Common myeloid progenitor, CD34-positive (primary cell): Measurements from ENCODE around the gene BCCIP.

Source experiments
- CTCF ChIA-PET: fragments of 350-600 bp; sonication (Branson Sonifier 250); formaldehyde crosslinking; loops from one replicate; lab custom pipeline; 2021; ENCODE audit warnings: antibody characterized with exemption; lab: Charles Lee
- POLR2A ChIA-PET: fragments of 350-600 bp; sonication (Branson Sonifier 250); formaldehyde crosslinking; loops from one replicate; lab custom pipeline; 2021; ENCODE audit warnings: antibody characterized with exemption; lab: Charles Lee
- DNase-seq, 3 donors: peaks; one replicate each; pipeline versions ENCODE4 v3.0.0 to v3.0.0-alpha.2; 2013
- H3K27ac ChIP-seq, 2 experiments: 1 replicate in 1 of 2; 2 replicates in 1 of 2; pipeline ENCODE4 v1.7.0; 2013; ENCODE audit warnings: inconsistent platforms in 2 of 2, low read length in 2 of 2, mild to moderate bottlenecking in 2 of 2, low read depth in 1 of 2, moderate library complexity in 1 of 2; ENCODE audit not compliant: severe bottlenecking in 2 of 2, insufficient read depth in 1 of 2, poor library complexity in 1 of 2
- H3K27me3 ChIP-seq, 5 experiments: replicated peaks in 2 of 5; 1 replicate in 3 of 5; 2 replicates in 2 of 5; pipeline versions ENCODE4 v1.6.1 to v1.7.0; 2013; ENCODE audit warnings: low read length in 4 of 5, mild to moderate bottlenecking in 2 of 5, moderate library complexity in 2 of 5, inconsistent platforms in 1 of 5; ENCODE audit not compliant: insufficient read depth in 5 of 5, control insufficient read depth in 4 of 5
- H3K36me3 ChIP-seq, 4 experiments: 1 replicate in 2 of 4; 2 replicates in 2 of 4; pipeline versions ENCODE4 v1.6.1 to v1.7.0; 2013; ENCODE audit warnings: low read length in 3 of 4, control low read depth in 1 of 4, mild to moderate bottlenecking in 1 of 4; ENCODE audit not compliant: control insufficient read depth in 4 of 4, insufficient read depth in 4 of 4
- H3K4me1 ChIP-seq, 4 experiments: 1 replicate in 3 of 4; 2 replicates in 1 of 4; pipeline versions ENCODE4 v1.6.1 to v1.7.1; 2013; ENCODE audit warnings: low read length in 3 of 4, mild to moderate bottlenecking in 3 of 4, control low read depth in 1 of 4, inconsistent platforms in 1 of 4, moderate library complexity in 1 of 4; ENCODE audit not compliant: control insufficient read depth in 4 of 4, insufficient read depth in 4 of 4; ENCODE audit errors: control extremely low read depth in 1 of 4
- H3K4me3 ChIP-seq, 7 experiments: 1 replicate in 4 of 7; 2 replicates in 3 of 7; pipeline versions ENCODE4 v1.5.1 to v1.7.0; 2013; ENCODE audit warnings: mild to moderate bottlenecking in 7 of 7, low read length in 6 of 7, moderate library complexity in 6 of 7, inconsistent platforms in 2 of 7, low read depth in 2 of 7, control low read depth in 1 of 7; ENCODE audit not compliant: insufficient read depth in 4 of 7, control insufficient read depth in 1 of 7; ENCODE audit errors: extremely low read depth in 1 of 7
- H3K9me3 ChIP-seq, 5 experiments: 1 replicate in 4 of 5; 2 replicates in 1 of 5; pipeline versions ENCODE4 v1.6.1 to v1.7.1; 2013; ENCODE audit warnings: low read length in 4 of 5, mild to moderate bottlenecking in 2 of 5, inconsistent platforms in 1 of 5, low read depth in 1 of 5, moderate library complexity in 1 of 5; ENCODE audit not compliant: control insufficient read depth in 4 of 5, insufficient read depth in 2 of 5; ENCODE audit errors: control extremely low read depth in 1 of 5
- WGBS: methylation state at CpG from one replicate; pipeline ENCODE4 v1.1.5; 2013; ENCODE audit not compliant: insufficient coverage; 5-methylcytosine and 5-hydroxymethylcytosine counted together

The BCCIP gene

DNA sequence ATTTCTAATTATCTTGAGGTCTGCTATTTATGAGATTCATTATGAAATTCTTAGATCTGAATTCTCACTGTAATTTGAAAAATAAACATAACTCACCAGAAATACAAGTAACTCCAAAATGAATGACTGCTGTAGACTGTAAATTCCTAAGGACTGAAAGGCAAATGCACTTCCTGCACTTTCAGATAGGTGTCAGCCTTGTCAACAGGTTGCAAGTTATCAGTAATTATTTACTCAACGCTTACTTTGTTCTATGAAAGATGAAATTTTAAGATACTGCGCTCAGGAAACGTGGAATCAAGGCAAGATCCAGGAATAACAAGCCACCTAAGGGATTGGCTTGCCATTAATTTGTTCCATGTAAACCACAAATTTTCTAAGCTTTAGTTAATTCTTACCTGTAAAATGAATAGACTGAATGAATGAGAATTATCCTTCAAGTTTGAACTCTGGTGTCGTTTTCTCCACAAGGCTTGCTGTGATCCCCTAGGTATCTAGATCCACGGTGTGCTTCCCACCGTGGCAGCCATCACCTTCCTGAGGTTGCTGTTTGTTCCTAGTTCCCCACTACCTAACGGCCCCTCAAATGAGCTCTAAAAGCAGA, 45.1 kb downstream of the BCCIP start:
- DNase-seq = peak; percentile 55 to 75 (median 69)
- WGBS = 75% methylated on average over 5 of the region's 7 CpGs
- H3K36me3 ChIP-seq = peaks cover 7 to 24% (median 18%) of the 10 kb centered on the region in 4 experiments
- no peaks in the 10 kb centered on the region for H3K27me3 ChIP-seq
- ChIA-PET POLR2A (no interaction called here), CTCF (interaction anchor here (0.8 to 2.7 kb wide), 9 partner anchors 10 to 112 kb away, joined by 3 to 12 read pairs (median 3); no protein-coding TSS in a partner anchor)
- H3K9me3 ChIP-seq = no peaks in the 10 kb centered on the region
- no peak overlapping the region for H3K27ac ChIP-seq
- H3K4me1 ChIP-seq = no peaks in the 10 kb centered on the region
- no peak overlapping the region for H3K4me3 ChIP-seq

DNA sequence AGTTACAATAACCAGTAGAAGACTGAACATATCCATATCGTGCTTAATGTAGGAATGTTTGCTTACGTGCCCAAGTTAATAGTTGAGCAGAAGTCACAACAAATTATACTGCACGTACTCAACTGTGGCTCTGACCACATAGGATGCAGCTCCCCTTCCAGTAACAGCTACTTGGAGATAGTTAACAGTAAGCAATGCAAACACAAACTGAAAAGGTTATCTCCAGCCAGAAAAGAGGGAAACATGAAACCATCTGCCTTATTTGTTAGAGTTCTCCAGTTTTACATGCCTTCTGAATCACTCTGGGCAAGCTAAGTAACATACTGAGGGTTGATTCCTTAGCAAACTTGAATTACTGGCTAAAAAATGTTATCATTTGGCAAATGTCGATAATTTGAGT, 48.0 kb downstream of the BCCIP start:
- ChIA-PET POLR2A (no interaction called here), CTCF (interaction anchor here (0.9 to 1.5 kb wide), 2 partner anchors 111 to 630 kb away, joined by 3 to 4 read pairs; no protein-coding TSS in a partner anchor)
- no peak for DNase-seq
- H3K27ac ChIP-seq = no peak overlapping the region
- H3K4me1 ChIP-seq = no peaks in the 10 kb centered on the region
- no peak overlapping the region for H3K4me3 ChIP-seq
- H3K9me3 ChIP-seq = peaks cover 0 to 12% (median 7%) of the 10 kb centered on the region in 5 experiments
- H3K27me3 ChIP-seq = no peaks in the 10 kb centered on the region
- H3K36me3 ChIP-seq = peaks cover 5 to 25% (median 15%) of the 10 kb centered on the region in 4 experiments
- no CpG with 5 or more reads among the region's 4 CpGs for WGBS

DNA sequence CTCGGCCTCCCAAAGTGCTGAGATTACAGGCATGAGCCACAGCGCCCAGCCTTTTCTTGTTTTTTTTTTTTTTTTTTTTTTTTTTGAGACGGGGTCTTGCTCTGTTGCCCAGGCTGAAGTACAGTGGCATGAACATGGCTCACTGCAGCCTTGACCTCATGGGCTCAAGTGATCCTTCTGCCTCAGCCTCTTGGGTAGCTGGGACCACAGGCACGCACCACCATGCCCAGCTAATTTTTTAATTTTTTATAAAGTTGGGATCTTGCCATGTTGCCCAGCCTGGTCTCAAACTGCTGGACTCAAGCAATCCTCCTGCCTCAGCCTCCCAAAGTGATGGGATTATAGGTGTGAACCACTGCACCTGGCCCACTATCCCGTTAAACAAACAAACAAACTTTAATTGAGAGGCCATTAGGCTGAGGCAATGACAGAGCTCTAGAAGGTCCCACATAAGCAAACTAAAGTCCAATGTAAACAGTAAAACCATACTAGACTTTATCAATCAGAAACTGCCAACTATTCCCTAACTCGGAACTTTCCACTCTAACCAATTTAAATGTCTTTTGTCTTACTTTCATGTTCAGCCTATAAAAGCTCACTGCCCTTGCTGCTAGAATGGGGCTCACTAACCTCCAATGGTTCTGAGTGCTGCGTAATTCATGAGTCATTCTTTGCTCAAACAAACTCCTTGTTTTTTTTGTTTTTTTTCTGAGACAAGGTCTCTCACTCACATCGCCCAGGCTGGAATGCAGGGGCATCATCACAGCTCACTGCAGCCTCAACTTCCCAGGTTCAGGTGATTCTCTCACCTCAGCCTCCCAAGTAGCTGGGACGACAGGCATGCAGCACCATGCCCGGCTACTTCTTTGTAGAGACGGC, 55.9 kb downstream of the BCCIP start:
- WGBS = over 99% methylated on average over 7 of the region's 11 CpGs
- no peaks in the 10 kb centered on the region for H3K27me3 ChIP-seq
- no peak overlapping the region for H3K27ac ChIP-seq
- ChIA-PET POLR2A (no interaction called here), CTCF (interaction anchor here (1.6 kb wide), 1 partner anchor 10 kb away, joined by 5 read pairs; no protein-coding TSS in a partner anchor)
- no peak for DNase-seq
- H3K9me3 ChIP-seq = peaks cover 0 to 27% (median 9%) of the 10 kb centered on the region in 5 experiments
- no peak overlapping the region for H3K4me3 ChIP-seq
- peaks cover 4 to 51% (median 19%) of the 10 kb centered on the region in 4 experiments for H3K36me3 ChIP-seq
- no peaks in the 10 kb centered on the region for H3K4me1 ChIP-seq

DNA sequence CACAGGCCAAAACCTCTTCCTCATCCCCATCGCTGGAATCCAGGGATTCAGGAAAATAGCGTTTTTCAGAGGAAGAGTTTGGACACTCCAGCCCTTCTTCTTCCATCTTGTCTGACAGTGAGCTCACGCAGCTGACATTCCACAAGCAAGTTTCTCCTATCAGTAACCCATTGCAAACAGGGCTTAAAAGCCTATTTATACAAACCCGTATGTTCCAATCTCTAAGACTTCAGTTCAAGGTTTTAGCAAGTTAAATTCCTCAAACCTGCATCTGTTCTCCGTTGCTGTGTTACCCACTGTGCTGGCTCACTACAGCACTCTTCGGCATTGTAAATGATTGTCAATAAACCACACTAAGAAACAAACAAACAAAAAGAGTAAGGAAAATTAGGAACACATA, 57.4 kb downstream of the BCCIP start:
- H3K9me3 ChIP-seq = peaks cover 0 to 22% (median 8%) of the 10 kb centered on the region in 5 experiments
- DNase-seq = no peak
- ChIA-PET CTCF (no interaction called here), POLR2A (no interaction called here)
- 86% methylated on average over 3 of the region's 6 CpGs for WGBS
- H3K4me3 ChIP-seq = no peak overlapping the region
- no peaks in the 10 kb centered on the region for H3K27me3 ChIP-seq
- H3K27ac ChIP-seq = no peak overlapping the region
- peaks cover 4 to 46% (median 21%) of the 10 kb centered on the region in 4 experiments for H3K36me3 ChIP-seq
- H3K4me1 ChIP-seq = no peaks in the 10 kb centered on the region

DNA sequence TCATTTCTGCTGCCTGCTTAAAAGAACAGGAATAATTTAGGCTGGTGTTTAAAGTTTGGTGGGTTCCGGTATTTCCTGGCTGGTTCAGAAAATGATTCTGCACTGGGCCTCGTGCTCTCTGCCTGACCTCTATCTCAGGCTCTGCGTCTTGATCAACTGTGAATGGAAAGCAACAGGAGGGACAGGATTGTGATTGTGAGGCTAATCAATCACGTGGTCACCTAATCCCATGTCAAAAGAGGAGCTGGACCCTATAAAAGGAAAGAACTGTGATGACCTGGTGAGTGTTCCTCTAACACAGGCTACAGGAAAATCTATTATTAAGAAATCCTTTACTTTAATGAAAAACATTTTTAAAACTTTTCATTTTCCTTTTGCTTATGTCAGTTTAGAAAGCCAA, 57.8 kb downstream of the BCCIP start, which contains the start of gene DHX32:
Gene DHX32, minus strand, starts transcription at position 101 of the 400 bp plus-strand sequence. CDS start 468 bp downstream, outside the sequence.
- DNase-seq = no peak
- POLR2A ChIA-PET = no interaction called here
- Histone ChIP-seq H3K4me1 (no peaks in the 10 kb centered on the region), H3K27me3 (no peaks in the 10 kb centered on the region), H3K27ac (no peak within 1 kb of the TSS), H3K9me3 (peaks cover 0 to 17% (median 3%) of the 10 kb centered on the region in 5 experiments), H3K36me3 (peaks cover 4 to 41% (median 18%) of the 10 kb centered on the region in 4 experiments), H3K4me3 (no peak within 1 kb of the TSS)
- CTCF ChIA-PET = interaction anchor here (0.6 to 2.1 kb wide), 4 partner anchors 12 to 868 kb away, joined by 3 to 12 read pairs (median 4); no protein-coding TSS in a partner anchor
- WGBS = 77% methylated on average over 4 of the region's 4 CpGs

DNA sequence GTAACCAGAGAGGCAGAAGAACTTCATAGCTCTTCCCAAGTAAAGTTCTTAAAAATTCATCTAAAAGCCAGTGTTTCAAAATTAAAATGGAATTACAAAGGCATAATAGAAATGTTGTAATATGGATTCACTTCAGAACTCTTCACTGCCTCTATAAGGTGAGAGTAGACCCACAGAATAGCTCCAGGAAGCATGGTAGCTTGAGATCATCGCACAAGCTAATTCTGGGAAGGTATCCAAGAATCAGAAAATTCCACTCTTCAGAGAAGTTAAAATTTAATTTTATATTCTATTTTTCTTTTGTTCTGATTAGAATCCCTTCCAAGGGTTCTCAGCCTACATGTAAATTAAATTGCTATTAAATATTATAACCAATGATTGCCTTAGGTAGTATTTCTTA, 59.2 kb downstream of the BCCIP start:
- WGBS = no CpG with 5 or more reads among the region's 1 CpG
- peaks cover 0 to 4% (median 0%) of the 10 kb centered on the region in 5 experiments for H3K9me3 ChIP-seq
- H3K27me3 ChIP-seq = no peaks in the 10 kb centered on the region
- no peak overlapping the region for H3K27ac ChIP-seq
- ChIA-PET CTCF (interaction anchor here (1.2 to 2.1 kb wide), 3 partner anchors 10 to 867 kb away, joined by 3 to 12 read pairs (median 3); no protein-coding TSS in a partner anchor), POLR2A (no interaction called here)
- H3K4me1 ChIP-seq = no peaks in the 10 kb centered on the region
- no peak overlapping the region for H3K4me3 ChIP-seq
- H3K36me3 ChIP-seq = peaks cover 4 to 27% (median 12%) of the 10 kb centered on the region in 4 experiments
- DNase-seq = no peak
